H1 (cell line): ENCODE data around the gene C1QTNF1. TPM values are rescaled to one million over a fixed set of nuclear protein-coding genes. Genes with fewer than 3 reads are reported as not detected.

Experiments
- CBX5 ChIP-seq: fragments of 300-800, 300-1000 bp; sonication (generic); IDR thresholded peaks from 2 replicates; pipeline ENCODE4 v1.7.1; 2016; ENCODE audit warnings: antibody characterized with exemption, low read length, low read depth
- CHD2 ChIP-seq: IDR thresholded peaks from 2 replicates; pipeline ENCODE4 v1.6.1; 2012; ENCODE audit warnings: low read length, improper control_type of control experiment
- EZH2 ChIP-seq: fragments of 200-600 bp; sonication (generic); IDR thresholded peaks from 2 replicates; pipeline ENCODE4 v1.7.1; 2012; ENCODE audit warnings: low read depth, mild to moderate bottlenecking, moderate library complexity, low read length, inconsistent platforms; ENCODE audit not compliant: severe bottlenecking
- SIN3A ChIP-seq, 2 experiments: IDR thresholded peaks in 1 of 2; conservative IDR thresholded peaks in 1 of 2; 2 replicates each; pipeline ENCODE4 v1.6.1; 2011 to 2012; ENCODE audit warnings: low read length in 2 of 2, improper control_type of control experiment in 1 of 2, low read depth in 1 of 2, mild to moderate bottlenecking in 1 of 2
- SP4 ChIP-seq: IDR thresholded peaks from 2 replicates; pipeline ENCODE4 v1.6.1; 2012; ENCODE audit warnings: low read length, inconsistent platforms
- TCF12 ChIP-seq: IDR thresholded peaks from 2 replicates; pipeline ENCODE4 v1.6.1; 2011; ENCODE audit warnings: low read depth, mild to moderate bottlenecking, low read length
- polyA plus RNA-seq, 7 experiments: library from polyadenylated mRNA; depleted of rRNA in 3 of 7; stranded (reverse) in 5 of 7; unstranded in 2 of 7; fragments of >200 nt in 5 of 7; fragments of 200-250 nt in 2 of 7; gene quantifications; 1 replicate in 5 of 7; 2 replicates in 1 of 7; 4 replicates in 1 of 7; pipeline versions ENCODE4 v1.2.1 to v1.2.3, GENCODE V29; 2011 to 2013; ENCODE audit warnings: missing spikeins in 2 of 7, mixed read lengths in 2 of 7
- total RNA-seq: library from RNA; stranded (reverse); fragmentation: NEBNext Ultra II Directional; extraction: Animal tissue kit (Norgen Biotek cat#: 25700); gene quantifications from 2 replicates; pipeline ENCODE4 v1.2.1, GENCODE V29; 2021
- TF ChIP-seq, protein P1 (sequence below): fragments of 300-600 bp; sonication (generic); IDR thresholded peaks from 2 replicates; pipeline ENCODE4 v1.7.1; 2012; ENCODE audit warnings: low read length, moderate library complexity, mild to moderate bottlenecking, inconsistent platforms; ENCODE audit not compliant: insufficient replicate concordance
- TF ChIP-seq, protein P2 (sequence below): IDR thresholded peaks from 2 replicates; pipeline ENCODE4 v1.6.1; 2012; ENCODE audit warnings: inconsistent platforms
- TF ChIP-seq, protein P3 (sequence below): IDR thresholded peaks from 2 replicates; pipeline ENCODE4 v1.6.1; 2011; ENCODE audit warnings: low read length, improper control_type of control experiment

C1QTNF1 gene
- total and polyA plus RNA-seq, 2 of the 8 experiments (the other 6 are each of a cell fraction or from before 2014, with no cell fraction given) = 1.5 to 2.5 TPM

DNA sequence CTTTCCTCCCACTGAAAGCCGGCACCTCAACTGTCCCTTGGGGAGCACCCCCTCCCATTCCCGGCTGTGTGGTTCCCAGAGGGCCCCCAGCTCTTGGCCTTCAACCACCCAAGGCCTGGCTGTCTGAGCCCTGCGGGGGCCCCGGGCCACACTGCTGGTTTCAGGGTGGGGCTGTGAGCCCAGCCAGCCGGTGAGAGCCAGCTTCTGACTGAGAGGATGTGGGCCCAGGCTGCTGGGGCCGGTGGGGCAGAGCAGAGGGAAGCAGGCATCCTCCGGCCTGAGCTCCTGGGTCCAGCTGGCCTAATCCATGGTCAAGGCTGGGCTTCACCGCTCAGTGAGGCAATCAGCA, 43.4 kb upstream of the C1QTNF1 start (continued):
- TF ChIP-seq, protein P1, sequence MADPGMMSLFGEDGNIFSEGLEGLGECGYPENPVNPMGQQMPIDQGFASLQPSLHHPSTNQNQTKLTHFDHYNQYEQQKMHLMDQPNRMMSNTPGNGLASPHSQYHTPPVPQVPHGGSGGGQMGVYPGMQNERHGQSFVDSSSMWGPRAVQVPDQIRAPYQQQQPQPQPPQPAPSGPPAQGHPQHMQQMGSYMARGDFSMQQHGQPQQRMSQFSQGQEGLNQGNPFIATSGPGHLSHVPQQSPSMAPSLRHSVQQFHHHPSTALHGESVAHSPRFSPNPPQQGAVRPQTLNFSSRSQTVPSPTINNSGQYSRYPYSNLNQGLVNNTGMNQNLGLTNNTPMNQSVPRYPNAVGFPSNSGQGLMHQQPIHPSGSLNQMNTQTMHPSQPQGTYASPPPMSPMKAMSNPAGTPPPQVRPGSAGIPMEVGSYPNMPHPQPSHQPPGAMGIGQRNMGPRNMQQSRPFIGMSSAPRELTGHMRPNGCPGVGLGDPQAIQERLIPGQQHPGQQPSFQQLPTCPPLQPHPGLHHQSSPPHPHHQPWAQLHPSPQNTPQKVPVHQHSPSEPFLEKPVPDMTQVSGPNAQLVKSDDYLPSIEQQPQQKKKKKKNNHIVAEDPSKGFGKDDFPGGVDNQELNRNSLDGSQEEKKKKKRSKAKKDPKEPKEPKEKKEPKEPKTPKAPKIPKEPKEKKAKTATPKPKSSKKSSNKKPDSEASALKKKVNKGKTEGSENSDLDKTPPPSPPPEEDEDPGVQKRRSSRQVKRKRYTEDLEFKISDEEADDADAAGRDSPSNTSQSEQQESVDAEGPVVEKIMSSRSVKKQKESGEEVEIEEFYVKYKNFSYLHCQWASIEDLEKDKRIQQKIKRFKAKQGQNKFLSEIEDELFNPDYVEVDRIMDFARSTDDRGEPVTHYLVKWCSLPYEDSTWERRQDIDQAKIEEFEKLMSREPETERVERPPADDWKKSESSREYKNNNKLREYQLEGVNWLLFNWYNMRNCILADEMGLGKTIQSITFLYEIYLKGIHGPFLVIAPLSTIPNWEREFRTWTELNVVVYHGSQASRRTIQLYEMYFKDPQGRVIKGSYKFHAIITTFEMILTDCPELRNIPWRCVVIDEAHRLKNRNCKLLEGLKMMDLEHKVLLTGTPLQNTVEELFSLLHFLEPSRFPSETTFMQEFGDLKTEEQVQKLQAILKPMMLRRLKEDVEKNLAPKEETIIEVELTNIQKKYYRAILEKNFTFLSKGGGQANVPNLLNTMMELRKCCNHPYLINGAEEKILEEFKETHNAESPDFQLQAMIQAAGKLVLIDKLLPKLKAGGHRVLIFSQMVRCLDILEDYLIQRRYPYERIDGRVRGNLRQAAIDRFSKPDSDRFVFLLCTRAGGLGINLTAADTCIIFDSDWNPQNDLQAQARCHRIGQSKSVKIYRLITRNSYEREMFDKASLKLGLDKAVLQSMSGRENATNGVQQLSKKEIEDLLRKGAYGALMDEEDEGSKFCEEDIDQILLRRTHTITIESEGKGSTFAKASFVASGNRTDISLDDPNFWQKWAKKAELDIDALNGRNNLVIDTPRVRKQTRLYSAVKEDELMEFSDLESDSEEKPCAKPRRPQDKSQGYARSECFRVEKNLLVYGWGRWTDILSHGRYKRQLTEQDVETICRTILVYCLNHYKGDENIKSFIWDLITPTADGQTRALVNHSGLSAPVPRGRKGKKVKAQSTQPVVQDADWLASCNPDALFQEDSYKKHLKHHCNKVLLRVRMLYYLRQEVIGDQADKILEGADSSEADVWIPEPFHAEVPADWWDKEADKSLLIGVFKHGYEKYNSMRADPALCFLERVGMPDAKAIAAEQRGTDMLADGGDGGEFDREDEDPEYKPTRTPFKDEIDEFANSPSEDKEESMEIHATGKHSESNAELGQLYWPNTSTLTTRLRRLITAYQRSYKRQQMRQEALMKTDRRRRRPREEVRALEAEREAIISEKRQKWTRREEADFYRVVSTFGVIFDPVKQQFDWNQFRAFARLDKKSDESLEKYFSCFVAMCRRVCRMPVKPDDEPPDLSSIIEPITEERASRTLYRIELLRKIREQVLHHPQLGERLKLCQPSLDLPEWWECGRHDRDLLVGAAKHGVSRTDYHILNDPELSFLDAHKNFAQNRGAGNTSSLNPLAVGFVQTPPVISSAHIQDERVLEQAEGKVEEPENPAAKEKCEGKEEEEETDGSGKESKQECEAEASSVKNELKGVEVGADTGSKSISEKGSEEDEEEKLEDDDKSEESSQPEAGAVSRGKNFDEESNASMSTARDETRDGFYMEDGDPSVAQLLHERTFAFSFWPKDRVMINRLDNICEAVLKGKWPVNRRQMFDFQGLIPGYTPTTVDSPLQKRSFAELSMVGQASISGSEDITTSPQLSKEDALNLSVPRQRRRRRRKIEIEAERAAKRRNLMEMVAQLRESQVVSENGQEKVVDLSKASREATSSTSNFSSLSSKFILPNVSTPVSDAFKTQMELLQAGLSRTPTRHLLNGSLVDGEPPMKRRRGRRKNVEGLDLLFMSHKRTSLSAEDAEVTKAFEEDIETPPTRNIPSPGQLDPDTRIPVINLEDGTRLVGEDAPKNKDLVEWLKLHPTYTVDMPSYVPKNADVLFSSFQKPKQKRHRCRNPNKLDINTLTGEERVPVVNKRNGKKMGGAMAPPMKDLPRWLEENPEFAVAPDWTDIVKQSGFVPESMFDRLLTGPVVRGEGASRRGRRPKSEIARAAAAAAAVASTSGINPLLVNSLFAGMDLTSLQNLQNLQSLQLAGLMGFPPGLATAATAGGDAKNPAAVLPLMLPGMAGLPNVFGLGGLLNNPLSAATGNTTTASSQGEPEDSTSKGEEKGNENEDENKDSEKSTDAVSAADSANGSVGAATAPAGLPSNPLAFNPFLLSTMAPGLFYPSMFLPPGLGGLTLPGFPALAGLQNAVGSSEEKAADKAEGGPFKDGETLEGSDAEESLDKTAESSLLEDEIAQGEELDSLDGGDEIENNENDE = no peak
- no peak for TF ChIP-seq SP4
- TF ChIP-seq TCF12 = no peak
- TF ChIP-seq SIN3A (conservative IDR thresholded peaks at IDR 0.05 in 1 of 2, IDR thresholded peaks at IDR 0.05 in 1 of 2; ENCODE audit: low read depth in 1 of 2, low read length in 2 of 2) = no peak
- TF ChIP-seq, protein P2, sequence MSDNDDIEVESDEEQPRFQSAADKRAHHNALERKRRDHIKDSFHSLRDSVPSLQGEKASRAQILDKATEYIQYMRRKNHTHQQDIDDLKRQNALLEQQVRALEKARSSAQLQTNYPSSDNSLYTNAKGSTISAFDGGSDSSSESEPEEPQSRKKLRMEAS = no peak
- TF ChIP-seq, protein P3, sequence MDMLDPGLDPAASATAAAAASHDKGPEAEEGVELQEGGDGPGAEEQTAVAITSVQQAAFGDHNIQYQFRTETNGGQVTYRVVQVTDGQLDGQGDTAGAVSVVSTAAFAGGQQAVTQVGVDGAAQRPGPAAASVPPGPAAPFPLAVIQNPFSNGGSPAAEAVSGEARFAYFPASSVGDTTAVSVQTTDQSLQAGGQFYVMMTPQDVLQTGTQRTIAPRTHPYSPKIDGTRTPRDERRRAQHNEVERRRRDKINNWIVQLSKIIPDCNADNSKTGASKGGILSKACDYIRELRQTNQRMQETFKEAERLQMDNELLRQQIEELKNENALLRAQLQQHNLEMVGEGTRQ = no peak
- no peak for TF ChIP-seq CBX5
- TF ChIP-seq EZH2 = no peak
- TF ChIP-seq CHD2 = no peak
